LNCAP (cell line): Measurements from ENCODE around the gene SH3RF3.

ENCODE experiments used
- TF ChIP-seq, protein P1 (sequence below): fragments of 450-650 bp; IDR thresholded peaks from 2 replicates; pipeline ENCODE4 v1.5.1; 2017; ENCODE audit warnings: mild to moderate bottlenecking

SH3RF3 gene

GRCh38 chr2:109288544-109289368 lies 159.8 kb downstream of the SH3RF3 start:
- TF ChIP-seq, protein P1, sequence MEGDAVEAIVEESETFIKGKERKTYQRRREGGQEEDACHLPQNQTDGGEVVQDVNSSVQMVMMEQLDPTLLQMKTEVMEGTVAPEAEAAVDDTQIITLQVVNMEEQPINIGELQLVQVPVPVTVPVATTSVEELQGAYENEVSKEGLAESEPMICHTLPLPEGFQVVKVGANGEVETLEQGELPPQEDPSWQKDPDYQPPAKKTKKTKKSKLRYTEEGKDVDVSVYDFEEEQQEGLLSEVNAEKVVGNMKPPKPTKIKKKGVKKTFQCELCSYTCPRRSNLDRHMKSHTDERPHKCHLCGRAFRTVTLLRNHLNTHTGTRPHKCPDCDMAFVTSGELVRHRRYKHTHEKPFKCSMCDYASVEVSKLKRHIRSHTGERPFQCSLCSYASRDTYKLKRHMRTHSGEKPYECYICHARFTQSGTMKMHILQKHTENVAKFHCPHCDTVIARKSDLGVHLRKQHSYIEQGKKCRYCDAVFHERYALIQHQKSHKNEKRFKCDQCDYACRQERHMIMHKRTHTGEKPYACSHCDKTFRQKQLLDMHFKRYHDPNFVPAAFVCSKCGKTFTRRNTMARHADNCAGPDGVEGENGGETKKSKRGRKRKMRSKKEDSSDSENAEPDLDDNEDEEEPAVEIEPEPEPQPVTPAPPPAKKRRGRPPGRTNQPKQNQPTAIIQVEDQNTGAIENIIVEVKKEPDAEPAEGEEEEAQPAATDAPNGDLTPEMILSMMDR: no peak

- TF ChIP-seq, protein P1: no peak
These were observed 160.7 kb downstream of the SH3RF3 start for GRCh38 chr2:109289504-109290222.

- TF ChIP-seq, protein P1: no peak
These were observed 162.1 kb downstream of the SH3RF3 start for GRCh38 chr2:109290887-109291643.

- TF ChIP-seq, protein P1: no peak
These were observed 163.4 kb downstream of the SH3RF3 start for GRCh38 chr2:109292386-109292785.

GRCh38 chr2:109293663-109294062 lies 164.7 kb downstream of the SH3RF3 start:
- TF ChIP-seq, protein P1: no peak

DNA sequence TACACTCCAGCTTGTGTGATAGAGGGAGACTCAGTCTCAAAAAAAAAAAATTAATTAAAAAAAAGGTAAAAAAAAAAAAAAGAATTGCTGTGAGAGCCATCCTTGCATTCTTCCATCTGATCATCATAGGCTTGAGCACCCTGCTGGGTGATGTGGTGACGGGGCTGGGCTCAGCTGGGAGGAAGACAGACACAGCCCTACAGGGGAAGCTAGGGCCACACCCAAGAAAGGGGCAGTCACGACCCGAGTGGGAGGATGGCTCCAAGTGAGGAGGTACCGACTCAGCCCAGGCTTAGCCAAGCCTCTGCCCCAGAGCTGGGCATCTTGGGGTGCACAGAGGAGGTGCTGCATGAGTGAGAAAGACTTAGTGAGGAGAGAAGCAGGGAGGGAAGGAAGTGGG lies 165.5 kb downstream of the SH3RF3 start:
- TF ChIP-seq, protein P1: no peak

DNA sequence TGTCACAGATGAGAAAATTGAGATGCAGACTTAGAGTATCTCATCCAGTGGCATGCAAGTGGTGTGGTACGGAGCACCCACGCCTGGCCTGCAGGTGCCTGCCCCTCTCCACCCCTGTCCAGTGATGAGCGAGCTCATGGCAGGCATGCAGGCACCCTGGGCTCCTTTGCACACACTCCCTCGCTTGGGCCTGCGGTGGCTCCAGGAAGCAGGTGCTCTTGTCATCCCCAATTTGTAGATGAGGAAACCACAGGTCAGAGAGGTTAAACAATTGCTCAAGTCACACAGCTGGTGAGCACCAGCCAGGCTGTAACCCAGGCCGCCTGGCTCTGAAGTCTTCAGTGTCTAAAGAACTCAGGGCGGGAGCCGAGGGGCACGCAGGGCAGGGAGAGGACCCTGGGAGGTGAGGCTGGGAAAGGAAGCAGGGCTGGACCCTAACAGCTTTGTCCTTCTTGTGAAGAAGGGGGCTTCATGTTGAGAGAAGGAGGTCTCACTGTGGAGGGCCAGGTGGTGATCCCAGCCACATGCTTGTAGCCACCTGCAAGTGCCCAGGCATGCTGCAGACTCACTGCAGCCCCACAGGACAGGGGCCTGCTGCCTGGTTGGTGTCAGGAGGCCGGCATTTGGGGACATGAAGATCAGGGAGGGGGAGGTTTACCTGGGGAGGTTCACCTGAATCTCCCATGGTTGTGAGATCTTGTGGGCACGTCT lies 166.2 kb downstream of the SH3RF3 start:
- TF ChIP-seq, protein P1: no peak
